HG03159 (cell line): ENCODE results near the gene CMTR2.
"Not testable (repeated sequence)": the region's sequence is repeated elsewhere in the genome, so short reads cannot be mapped to it uniquely, and the experiment has no call there.

Experiments used
- ATAC-seq: cut with Tn5 transposase; IDR thresholded peaks from one replicate; pipeline ENCODE4 v1.9.1; 2021; ENCODE audit warnings: mild to moderate bottlenecking, moderate library complexity; ENCODE audit not compliant: unreplicated experiment

CMTR2 gene

GRCh38 chr16:71288890-71289731 lies at the start of gene CMTR2:
Gene CMTR2, minus strand, starts transcription at chr16:71289402. Its CDS starts 3,482 bp downstream, at chr16:71285920.
- peak; percentile 92 for ATAC-seq

- ATAC-seq, result no peak
Observed at GRCh38 chr16:71338632-71339031, 49.4 kb upstream of the CMTR2 start.

GRCh38 chr16:71338193-71338592 lies 49.0 kb upstream of the CMTR2 start:
- ATAC-seq, result no peak

- no peak for ATAC-seq
Observed at GRCh38 chr16:71337631-71338030, 48.4 kb upstream of the CMTR2 start.

GRCh38 chr16:71328151-71328550 lies 38.9 kb upstream of the CMTR2 start:
- no peak for ATAC-seq

- ATAC-seq, result no peak
Observed at GRCh38 chr16:71327720-71328119, 38.5 kb upstream of the CMTR2 start.

GRCh38 chr16:71319999-71320398 lies 30.8 kb upstream of the CMTR2 start:
- no peak for ATAC-seq

GRCh38 chr16:71315269-71315668 lies 26.1 kb upstream of the CMTR2 start:
- ATAC-seq, result no peak

- ATAC-seq, result not testable (repeated sequence)
Observed at GRCh38 chr16:71313591-71313990, 24.4 kb upstream of the CMTR2 start.

- ATAC-seq, result no peak
Observed at GRCh38 chr16:71311553-71312158, 22.5 kb upstream of the CMTR2 start.

- ATAC-seq, result no peak
Observed at GRCh38 chr16:71303938-71304337, 14.7 kb upstream of the CMTR2 start.

GRCh38 chr16:71297341-71297634 lies 8.1 kb upstream of the CMTR2 start:
- no peak for ATAC-seq

GRCh38 chr16:71296584-71297340 lies 7.6 kb upstream of the CMTR2 start:
- ATAC-seq, result no peak

GRCh38 chr16:71295950-71296349 lies 6.7 kb upstream of the CMTR2 start:
- ATAC-seq, result no peak

GRCh38 chr16:71293919-71294318 lies 4.7 kb upstream of the CMTR2 start:
- no peak for ATAC-seq

- not testable (repeated sequence) for ATAC-seq
Observed at GRCh38 chr16:71292095-71292494, 2.9 kb upstream of the CMTR2 start.

- peak; percentile 64 for ATAC-seq
Observed at GRCh38 chr16:71289732-71290062, 495 bp upstream of the CMTR2 start.

GRCh38 chr16:71288570-71288889 lies 672 bp downstream of the CMTR2 start:
- ATAC-seq, result no peak

- no peak for ATAC-seq
Observed at GRCh38 chr16:71287911-71288310, 1.3 kb downstream of the CMTR2 start.

GRCh38 chr16:71287454-71287853 lies 1.7 kb downstream of the CMTR2 start:
- no peak for ATAC-seq

GRCh38 chr16:71283612-71284011 lies 5.6 kb downstream of the CMTR2 start:
- ATAC-seq, result no peak

GRCh38 chr16:71282943-71283342 lies 6.3 kb downstream of the CMTR2 start:
- no peak for ATAC-seq
